Inferior parietal cortex (tissue), 1 donor: Measurements from ENCODE around the gene GLB1L2.

Experiments used
- DNase-seq: peaks from one replicate; pipeline ENCODE4 v3.0.0-alpha.2; 2016; ENCODE audit errors: extremely low spot score

GLB1L2 gene

GRCh38 chr11:134367781-134368180, 36.0 kb downstream of the GLB1L2 start:
- DNase-seq = no peak

- DNase-seq = no peak
These were observed 38.1 kb downstream of the GLB1L2 start for GRCh38 chr11:134369656-134370525.

GRCh38 chr11:134370526-134371435, 39.0 kb downstream of the GLB1L2 start:
- no peak for DNase-seq

GRCh38 chr11:134371436-134372185, 39.8 kb downstream of the GLB1L2 start:
- no peak for DNase-seq

- no peak for DNase-seq
These were observed 40.7 kb downstream of the GLB1L2 start for GRCh38 chr11:134372536-134372935.

GRCh38 chr11:134372961-134373360, 41.2 kb downstream of the GLB1L2 start:
- no peak for DNase-seq

- DNase-seq = no peak
These were observed 41.8 kb downstream of the GLB1L2 start for GRCh38 chr11:134373591-134374052.

GRCh38 chr11:134374171-134374570, 42.4 kb downstream of the GLB1L2 start:
- DNase-seq = no peak

GRCh38 chr11:134374891-134375550, 43.2 kb downstream of the GLB1L2 start:
- DNase-seq = no peak

GRCh38 chr11:134376150-134376921, 44.5 kb downstream of the GLB1L2 start:
- no peak for DNase-seq

GRCh38 chr11:134377876-134378275, 46.1 kb downstream of the GLB1L2 start:
- DNase-seq = no peak

GRCh38 chr11:134379241-134379640, 47.5 kb downstream of the GLB1L2 start:
- no peak for DNase-seq

GRCh38 chr11:134380229-134380628, 48.4 kb downstream of the GLB1L2 start:
- no peak for DNase-seq

GRCh38 chr11:134380785-134381184, 49.0 kb downstream of the GLB1L2 start:
- DNase-seq = no peak

- no peak for DNase-seq
These were observed 50.5 kb downstream of the GLB1L2 start for GRCh38 chr11:134382257-134382656.

GRCh38 chr11:134382830-134383229, 51.0 kb downstream of the GLB1L2 start:
- DNase-seq = no peak

GRCh38 chr11:134383576-134384221, 51.9 kb downstream of the GLB1L2 start:
- no peak for DNase-seq

GRCh38 chr11:134384406-134384805, 52.6 kb downstream of the GLB1L2 start:
- DNase-seq = no peak

- DNase-seq = no peak
These were observed 53.4 kb downstream of the GLB1L2 start for GRCh38 chr11:134385171-134385570.
